H9 (cell line): ENCODE results near the gene PKP3. TPM values are rescaled to one million over a fixed set of nuclear protein-coding genes. Genes with fewer than 3 reads are reported as not detected.

Source experiments
- DNase-seq: peaks from one replicate; pipeline ENCODE4 v3.0.0-alpha.2; 2017
- H2AFZ ChIP-seq: one replicate; pipeline ENCODE4 v1.6.1; 2013; ENCODE audit warnings: mild to moderate bottlenecking, low read length, control low read depth, moderate library complexity
- H2AK5ac ChIP-seq: 2 replicates; pipeline ENCODE4 v1.6.1; 2013; ENCODE audit warnings: low read length, control low read depth, mixed read lengths; ENCODE audit not compliant: insufficient read length
- H2BK120ac ChIP-seq: one replicate; pipeline ENCODE4 v1.6.1; 2013; ENCODE audit warnings: low read depth, mild to moderate bottlenecking, low read length, control low read depth, inconsistent platforms; ENCODE audit not compliant: poor library complexity, severe bottlenecking
- H2BK12ac ChIP-seq: 2 replicates; pipeline ENCODE4 v1.6.1; 2013; ENCODE audit warnings: low read length, control low read depth, mixed read lengths, low read depth; ENCODE audit not compliant: insufficient read length
- H2BK15ac ChIP-seq: 2 replicates; pipeline ENCODE4 v1.6.1; 2013; ENCODE audit warnings: low read depth, low read length, control low read depth
- H2BK20ac ChIP-seq: one replicate; pipeline ENCODE4 v1.6.1; 2013; ENCODE audit warnings: low read depth, mild to moderate bottlenecking, low read length, control low read depth, inconsistent platforms; ENCODE audit not compliant: poor library complexity, severe bottlenecking
- H2BK5ac ChIP-seq: 2 replicates; pipeline ENCODE4 v1.6.1; 2013; ENCODE audit warnings: low read length, control low read depth, mixed read lengths; ENCODE audit not compliant: insufficient read length
- H3K14ac ChIP-seq: 2 replicates; pipeline ENCODE4 v1.6.1; 2013; ENCODE audit warnings: low read length, control low read depth; ENCODE audit not compliant: insufficient read depth
- H3K18ac ChIP-seq: 2 replicates; pipeline ENCODE4 v1.6.1; 2013; ENCODE audit warnings: low read depth, mild to moderate bottlenecking, mixed read lengths, low read length, control low read depth; ENCODE audit not compliant: insufficient read length
- H3K23ac ChIP-seq: 2 replicates; pipeline ENCODE4 v1.6.1; 2013; ENCODE audit warnings: low read length, control low read depth, mixed read lengths, low read depth; ENCODE audit not compliant: insufficient read length
- H3K23me2 ChIP-seq: 2 replicates; pipeline ENCODE4 v1.6.1; 2013; ENCODE audit warnings: low read depth, mild to moderate bottlenecking, mixed read lengths, low read length, control low read depth; ENCODE audit not compliant: insufficient read length, poor library complexity, severe bottlenecking
- H3K27ac ChIP-seq: 2 replicates; pipeline ENCODE4 v1.5.1; 2013; ENCODE audit warnings: low read length, control low read depth, mixed read lengths, low read depth; ENCODE audit not compliant: insufficient read length
- H3K27me3 ChIP-seq: 2 replicates; pipeline ENCODE4 v1.6.1; 2013; ENCODE audit warnings: low read length, control low read depth, inconsistent platforms; ENCODE audit not compliant: insufficient read depth
- H3K4ac ChIP-seq: 2 replicates; pipeline ENCODE4 v1.6.1; 2013; ENCODE audit warnings: low read depth, mild to moderate bottlenecking, control low read depth, inconsistent platforms, low read length, moderate library complexity
- H3K4me1 ChIP-seq: 2 replicates; pipeline ENCODE4 v1.6.1; 2013; ENCODE audit warnings: low read length, control low read depth, inconsistent platforms; ENCODE audit not compliant: insufficient read depth
- H3K4me2 ChIP-seq: 2 replicates; pipeline ENCODE4 v1.6.1; 2013; ENCODE audit warnings: low read length, control low read depth, mixed read lengths; ENCODE audit not compliant: insufficient read length, insufficient read depth
- H3K56ac ChIP-seq: 2 replicates; pipeline ENCODE4 v1.6.1; 2013; ENCODE audit warnings: low read depth, mild to moderate bottlenecking, mixed read lengths, low read length, control low read depth; ENCODE audit not compliant: insufficient read length
- H3K79me1 ChIP-seq: 2 replicates; pipeline ENCODE4 v1.6.1; 2013; ENCODE audit warnings: low read depth, mild to moderate bottlenecking, moderate library complexity, low read length, control low read depth, inconsistent platforms; ENCODE audit not compliant: insufficient read depth, poor library complexity, severe bottlenecking
- H3K79me2 ChIP-seq: 2 replicates; pipeline ENCODE4 v1.6.1; 2013; ENCODE audit warnings: low read length, control low read depth, inconsistent platforms; ENCODE audit not compliant: insufficient read depth
- H3K9ac ChIP-seq: 2 replicates; pipeline ENCODE4 v1.6.1; 2013; ENCODE audit warnings: low read length, control low read depth, mixed read lengths; ENCODE audit not compliant: insufficient read length; ENCODE audit errors: extremely low read depth
- H3K9me3 ChIP-seq: one replicate; pipeline ENCODE4 v1.6.1; 2013; ENCODE audit warnings: low read depth, low read length, inconsistent platforms; ENCODE audit not compliant: control insufficient read depth
- H3T11ph ChIP-seq: one replicate; pipeline ENCODE4 v1.6.1; 2013; ENCODE audit warnings: mild to moderate bottlenecking, low read length, control low read depth, inconsistent platforms
- H4K20me1 ChIP-seq: one replicate; pipeline ENCODE4 v1.6.1; 2013; ENCODE audit not compliant: control insufficient read depth, insufficient read length, insufficient read depth
- H4K5ac ChIP-seq: 2 replicates; pipeline ENCODE4 v1.6.1; 2013; ENCODE audit warnings: low read depth, mild to moderate bottlenecking, mixed read lengths, low read length, control low read depth; ENCODE audit not compliant: insufficient read length
- H4K8ac ChIP-seq: replicated peaks from 2 replicates; pipeline ENCODE4 v1.6.1; 2013; ENCODE audit warnings: low read length, control low read depth, mixed read lengths, low read depth; ENCODE audit not compliant: insufficient read length
- H4K91ac ChIP-seq: 2 replicates; pipeline ENCODE4 v1.6.1; 2013; ENCODE audit warnings: low read depth, mild to moderate bottlenecking, moderate library complexity, mixed read lengths, low read length, control low read depth; ENCODE audit not compliant: insufficient read length
- H3K27ac Mint-ChIP-seq, 3 experiments: 2 replicates in 2 of 3; 3 replicates in 1 of 3; pipeline ENCODE4 v1.8.0; 2020 to 2021; ENCODE audit warnings: mixed read lengths in 3 of 3, mild to moderate bottlenecking in 1 of 3, moderate library complexity in 1 of 3
- H3K27me3 Mint-ChIP-seq: 2 replicates; pipeline ENCODE4 v1.8.0; 2021; ENCODE audit warnings: low read depth, mild to moderate bottlenecking, moderate library complexity, mixed read lengths
- H3K36me3 Mint-ChIP-seq, 3 experiments: 2 replicates in 2 of 3; 3 replicates in 1 of 3; pipeline ENCODE4 v1.8.0; 2020 to 2021; ENCODE audit warnings: low read depth in 3 of 3, mixed read lengths in 3 of 3; ENCODE audit not compliant: insufficient read depth in 1 of 3
- H3K4me1 Mint-ChIP-seq, 2 experiments: 2 replicates each; pipeline ENCODE4 v1.8.0; 2020; ENCODE audit warnings: mixed read lengths in 2 of 2
- H3K4me3 Mint-ChIP-seq, 2 experiments: 2 replicates in 1 of 2; 3 replicates in 1 of 2; pipeline ENCODE4 v1.8.0; 2020 to 2021; ENCODE audit warnings: mild to moderate bottlenecking in 2 of 2, mixed read lengths in 2 of 2, moderate library complexity in 1 of 2
- H3K9me3 Mint-ChIP-seq, 2 experiments: 2 replicates in 1 of 2; 3 replicates in 1 of 2; pipeline ENCODE4 v1.8.0; 2020; ENCODE audit warnings: mild to moderate bottlenecking in 2 of 2, mixed read lengths in 2 of 2, moderate library complexity in 1 of 2
- WGBS: extraction: QIAGEN DNeasy Blood & Tissue Kit; methylation state at CpG from one replicate; pipeline ENCODE4 v1.1.7; 2013; ENCODE audit warnings: missing lambda C conversion rate, low lambda C conversion rate, mixed read lengths; ENCODE audit not compliant: insufficient read length; ENCODE audit errors: extremely low coverage; 5-methylcytosine and 5-hydroxymethylcytosine counted together
- total RNA-seq: library from RNA; stranded (reverse); gene quantifications from 2 replicates; pipeline ENCODE4 v1.2.1, GENCODE V29; 2021
- TF ChIP-seq, protein P1 (sequence below): fragments of 200-600 bp; sonication (generic); conservative IDR thresholded peaks from 3 replicates; pipeline ENCODE4 v1.8.0; 2021; ENCODE audit warnings: antibody characterized with exemption, mild to moderate bottlenecking

PKP3 gene
- total RNA-seq, 1 experiment from 2014 or later, result 41.7 TPM

DNA sequence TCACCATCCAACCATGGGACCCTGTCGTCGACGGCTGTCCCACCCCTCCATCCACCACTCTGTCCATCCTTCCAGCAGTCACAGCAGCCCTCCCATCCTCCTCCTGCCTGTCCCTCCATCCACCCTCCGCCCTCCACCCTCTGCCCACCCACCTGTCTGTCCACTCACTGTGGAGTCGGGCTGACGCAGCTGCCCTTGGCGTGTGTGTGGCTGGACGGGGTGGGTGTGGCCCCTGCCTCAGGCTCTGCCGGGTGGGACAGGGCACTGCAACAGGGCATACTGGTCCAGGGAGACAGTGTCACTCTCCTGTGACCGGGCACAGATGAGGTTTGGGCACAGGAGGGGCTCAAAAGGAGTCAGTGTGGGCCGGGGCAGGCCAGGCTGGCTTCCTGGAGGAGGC, 1.9 kb downstream of the PKP3 start:
- peaks cover 10 to 16% of the 10 kb centered on the region in 2 experiments for H3K9me3 Mint-ChIP-seq
- no CpG with 5 or more reads among the region's 11 CpGs for WGBS
- H3K23me2 ChIP-seq, result no peaks in the 10 kb centered on the region
- H3K79me2 ChIP-seq, result no peaks in the 10 kb centered on the region
- TF ChIP-seq, protein P1, sequence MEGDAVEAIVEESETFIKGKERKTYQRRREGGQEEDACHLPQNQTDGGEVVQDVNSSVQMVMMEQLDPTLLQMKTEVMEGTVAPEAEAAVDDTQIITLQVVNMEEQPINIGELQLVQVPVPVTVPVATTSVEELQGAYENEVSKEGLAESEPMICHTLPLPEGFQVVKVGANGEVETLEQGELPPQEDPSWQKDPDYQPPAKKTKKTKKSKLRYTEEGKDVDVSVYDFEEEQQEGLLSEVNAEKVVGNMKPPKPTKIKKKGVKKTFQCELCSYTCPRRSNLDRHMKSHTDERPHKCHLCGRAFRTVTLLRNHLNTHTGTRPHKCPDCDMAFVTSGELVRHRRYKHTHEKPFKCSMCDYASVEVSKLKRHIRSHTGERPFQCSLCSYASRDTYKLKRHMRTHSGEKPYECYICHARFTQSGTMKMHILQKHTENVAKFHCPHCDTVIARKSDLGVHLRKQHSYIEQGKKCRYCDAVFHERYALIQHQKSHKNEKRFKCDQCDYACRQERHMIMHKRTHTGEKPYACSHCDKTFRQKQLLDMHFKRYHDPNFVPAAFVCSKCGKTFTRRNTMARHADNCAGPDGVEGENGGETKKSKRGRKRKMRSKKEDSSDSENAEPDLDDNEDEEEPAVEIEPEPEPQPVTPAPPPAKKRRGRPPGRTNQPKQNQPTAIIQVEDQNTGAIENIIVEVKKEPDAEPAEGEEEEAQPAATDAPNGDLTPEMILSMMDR, result no peak
- H3K4me3 Mint-ChIP-seq, result peak overlapping the region in 1 of 2 experiments; percentile 24; a peak in 1 of 5 replicates
- 0 out of 7 replicates have a peak overlapping the region, but pooled peaks of 1 of the 3 experiments have one; percentile 8 for H3K27ac Mint-ChIP-seq
- H3K36me3 Mint-ChIP-seq, result peaks cover 2 to 18% (median 18%) of the 10 kb centered on the region in 3 experiments; a peak in 6 of 7 replicates
- no peak overlapping the region for H2AK5ac ChIP-seq
- H2AFZ ChIP-seq, result no peak overlapping the region
- no peak overlapping the region for H3K27ac ChIP-seq
- H3K4me2 ChIP-seq, result no peak overlapping the region
- no peak overlapping the region for H2BK20ac ChIP-seq
- no peak overlapping the region for H3K4ac ChIP-seq
- peaks cover 2 to 9% of the 10 kb centered on the region in 2 experiments for H3K4me1 Mint-ChIP-seq
- H3K27me3 ChIP-seq, result no peaks in the 10 kb centered on the region
- H3K9ac ChIP-seq, result no peak overlapping the region
- no peak overlapping the region for H4K5ac ChIP-seq
- no peak overlapping the region for H3T11ph ChIP-seq
- no peak overlapping the region for H2BK5ac ChIP-seq
- H3K4me1 ChIP-seq, result no peaks in the 10 kb centered on the region
- no peak overlapping the region for H4K91ac ChIP-seq
- no peak for DNase-seq
- H3K27me3 Mint-ChIP-seq, result no peaks in the 10 kb centered on the region
- no peak overlapping the region for H2BK12ac ChIP-seq
- no peaks in the 10 kb centered on the region for H3K9me3 ChIP-seq
- H3K18ac ChIP-seq, result no peak overlapping the region
- no peak overlapping the region; the same call in 1 of the 2 replicates for H3K14ac ChIP-seq
- no peak overlapping the region for H3K23ac ChIP-seq
- peaks cover 2% of the 10 kb centered on the region for H4K20me1 ChIP-seq
- no peaks in the 10 kb centered on the region for H3K79me1 ChIP-seq
- H2BK15ac ChIP-seq, result no peak overlapping the region
- H3K56ac ChIP-seq, result no peak overlapping the region
- H4K8ac ChIP-seq, result no peak overlapping the region
- H2BK120ac ChIP-seq, result no peak overlapping the region
